H1 (cell line): ENCODE data around the gene A3GALT2. TPM values are rescaled to one million over a fixed set of nuclear protein-coding genes. Genes with fewer than 3 reads are reported as not detected.

Experiments
- CTCF ChIA-PET: fragments of 300-600 bp; sonication (Branson Sonifier 250); formaldehyde crosslinking; loops from one replicate; lab custom pipeline; 2021; ENCODE audit not compliant: partially characterized antibody; lab: Charles Lee
- POLR2A ChIA-PET: fragments of 300-600 bp; sonication (Branson Sonifier 250); formaldehyde crosslinking; loops from one replicate; lab custom pipeline; 2021; ENCODE audit warnings: inconsistent platforms; ENCODE audit not compliant: partially characterized antibody; lab: Charles Lee
- DNase-seq, 2 experiments: peaks; one replicate each; pipeline versions ENCODE4 v3.0.0 to v3.0.0-alpha.2; 2010 to 2022; ENCODE audit warnings: low spot score in 2 of 2, low read depth in 1 of 2, mixed read lengths in 1 of 2
- FAIRE-seq: peaks from 2 replicates; lab custom pipeline; 2011; peaks lifted over from hg19 to GRCh38; lab: Jason Lieb, UNC
- H2AFZ ChIP-seq: 2 replicates; pipeline ENCODE4 v1.8.1; 2012; ENCODE audit warnings: low read length, inconsistent platforms
- H2AK5ac ChIP-seq: 2 replicates; pipeline ENCODE4 v1.6.1; 2013; ENCODE audit warnings: low read depth, low read length
- H2BK120ac ChIP-seq: replicated peaks from 2 replicates; pipeline ENCODE3; 2013; ENCODE audit warnings: low read depth, low read length, inconsistent platforms
- H2BK12ac ChIP-seq: 2 replicates; pipeline ENCODE4 v1.6.1; 2013; ENCODE audit warnings: low read depth, low read length
- H2BK15ac ChIP-seq: 2 replicates; pipeline ENCODE4 v1.6.1; 2013; ENCODE audit warnings: low read length
- H2BK20ac ChIP-seq: 2 replicates; pipeline ENCODE4 v1.6.1; 2013; ENCODE audit warnings: low read length
- H2BK5ac ChIP-seq: 2 replicates; pipeline ENCODE4 v1.6.1; 2013; ENCODE audit warnings: low read depth, low read length
- H3K14ac ChIP-seq: 2 replicates; pipeline ENCODE4 v1.6.1; 2013; ENCODE audit warnings: inconsistent platforms; ENCODE audit not compliant: insufficient read length
- H3K18ac ChIP-seq: 2 replicates; pipeline ENCODE4 v1.6.1; 2013; ENCODE audit warnings: low read length; ENCODE audit errors: extremely low read depth
- H3K23ac ChIP-seq: 2 replicates; pipeline ENCODE4 v1.6.1; 2013; ENCODE audit warnings: inconsistent platforms; ENCODE audit not compliant: insufficient read length
- H3K23me2 ChIP-seq: 2 replicates; pipeline ENCODE4 v1.6.1; 2013; ENCODE audit warnings: low read depth, low read length
- H3K27ac ChIP-seq: 2 replicates; pipeline ENCODE4 v1.6.1; 2011; ENCODE audit warnings: low read depth, low read length, inconsistent platforms
- H3K27me3 ChIP-seq, 4 experiments: replicated peaks in 1 of 4; 1 replicate in 1 of 4; 2 replicates in 3 of 4; pipeline versions ENCODE4 v1.6.1 to v1.8.1; 2011 to 2013; ENCODE audit warnings: low read length in 3 of 4, mild to moderate bottlenecking in 3 of 4, inconsistent platforms in 2 of 4, mixed read lengths in 2 of 4, moderate library complexity in 1 of 4; ENCODE audit not compliant: control insufficient read depth in 3 of 4, insufficient read depth in 3 of 4; ENCODE audit errors: extremely low read depth in 1 of 4
- H3K36me3 ChIP-seq, 4 experiments: 2 replicates each; pipeline versions ENCODE4 v1.6.1 to v1.8.1; 2011 to 2013; ENCODE audit warnings: mild to moderate bottlenecking in 4 of 4, low read length in 3 of 4, moderate library complexity in 2 of 4, control low read depth in 1 of 4, inconsistent platforms in 1 of 4; ENCODE audit not compliant: insufficient read depth in 4 of 4, control insufficient read depth in 2 of 4
- H3K4ac ChIP-seq: replicated peaks from 2 replicates; pipeline ENCODE3; 2013; ENCODE audit warnings: low read length, low read depth, mixed read lengths, inconsistent platforms; ENCODE audit not compliant: insufficient read length
- H3K4me1 ChIP-seq, 4 experiments: replicated peaks in 1 of 4; 1 replicate in 1 of 4; 2 replicates in 3 of 4; pipeline versions ENCODE4 v1.6.1 to v1.8.1; 2011 to 2013; ENCODE audit warnings: low read length in 3 of 4, inconsistent platforms in 2 of 4, mixed read lengths in 1 of 4; ENCODE audit not compliant: insufficient read depth in 4 of 4, control insufficient read depth in 3 of 4
- H3K4me2 ChIP-seq, 2 experiments: 2 replicates each; pipeline versions ENCODE4 v1.6.1 to v1.8.1; 2011 to 2013; ENCODE audit warnings: low read depth in 2 of 2, low read length in 2 of 2, control low read depth in 1 of 2, inconsistent platforms in 1 of 2, mild to moderate bottlenecking in 1 of 2; ENCODE audit not compliant: insufficient read depth in 1 of 2
- H3K4me3 ChIP-seq, 4 experiments: fragments of 200-600, 300-600 bp in 1 of 4; sonication (generic), shearing (Covaris generic), sonication (Bioruptor Twin) in 1 of 4; 2 replicates each; pipeline versions ENCODE4 v1.5.1 to v1.8.1; 2011 to 2016; ENCODE audit warnings: low read length in 4 of 4, low read depth in 3 of 4, control low read depth in 2 of 4, inconsistent platforms in 2 of 4, mild to moderate bottlenecking in 2 of 4, mixed read lengths in 1 of 4, moderate library complexity in 1 of 4; ENCODE audit not compliant: insufficient read depth in 2 of 4; ENCODE audit errors: extremely low read depth in 1 of 4
- H3K56ac ChIP-seq: replicated peaks from 2 replicates; pipeline ENCODE3; 2013; ENCODE audit warnings: low read depth, mild to moderate bottlenecking, mixed read lengths, low read length, inconsistent platforms; ENCODE audit not compliant: insufficient read length
- H3K79me1 ChIP-seq: 2 replicates; pipeline ENCODE4 v1.6.1; 2013; ENCODE audit warnings: low read depth, low read length, control low read depth
- H3K79me2 ChIP-seq, 2 experiments: 2 replicates each; pipeline versions ENCODE4 v1.6.1 to v1.8.1; 2012 to 2013; ENCODE audit warnings: low read length in 2 of 2, mild to moderate bottlenecking in 2 of 2, inconsistent platforms in 1 of 2; ENCODE audit not compliant: insufficient read depth in 2 of 2, control insufficient read depth in 1 of 2
- H3K9ac ChIP-seq, 4 experiments: replicated peaks in 1 of 4; 1 replicate in 1 of 4; 2 replicates in 3 of 4; pipeline versions ENCODE4 v1.6.1 to v1.8.1; 2011 to 2013; ENCODE audit warnings: low read depth in 3 of 4, low read length in 3 of 4, control low read depth in 2 of 4, mild to moderate bottlenecking in 2 of 4, moderate library complexity in 2 of 4, inconsistent platforms in 1 of 4; ENCODE audit errors: extremely low read depth in 1 of 4
- H3K9me3 ChIP-seq, 2 experiments: 2 replicates each; pipeline versions ENCODE4 v1.6.1 to v1.8.1; 2012 to 2013; ENCODE audit warnings: mild to moderate bottlenecking in 2 of 2, moderate library complexity in 2 of 2, control low read depth in 1 of 2, inconsistent platforms in 1 of 2, low read depth in 1 of 2, low read length in 1 of 2, mixed read lengths in 1 of 2; ENCODE audit not compliant: insufficient read depth in 2 of 2
- H4K20me1 ChIP-seq, 2 experiments: replicated peaks in 1 of 2; 2 replicates each; pipeline versions ENCODE3 to v1.8.1; 2011 to 2013; ENCODE audit warnings: inconsistent platforms in 2 of 2, low read length in 2 of 2, mild to moderate bottlenecking in 1 of 2; ENCODE audit not compliant: insufficient read depth in 2 of 2, control insufficient read depth in 1 of 2
- H4K5ac ChIP-seq: 2 replicates; pipeline ENCODE4 v1.6.1; 2013; ENCODE audit warnings: low read length, low read depth, mixed read lengths, inconsistent platforms; ENCODE audit not compliant: insufficient read length
- H4K8ac ChIP-seq: 2 replicates; pipeline ENCODE4 v1.8.0; 2013; ENCODE audit warnings: mild to moderate bottlenecking, moderate library complexity, low read length, inconsistent platforms; ENCODE audit not compliant: insufficient read depth; ENCODE audit errors: extremely low read depth
- H4K91ac ChIP-seq: replicated peaks from 2 replicates; pipeline ENCODE3; 2013; ENCODE audit warnings: low read length, mixed read lengths, inconsistent platforms; ENCODE audit not compliant: insufficient read length
- BACH1 ChIP-seq: IDR thresholded peaks from 2 replicates; pipeline ENCODE4 v1.6.1; 2012; ENCODE audit warnings: low read length, improper control_type of control experiment
- CBX5 ChIP-seq: fragments of 300-800, 300-1000 bp; sonication (generic); IDR thresholded peaks from 2 replicates; pipeline ENCODE4 v1.7.1; 2016; ENCODE audit warnings: antibody characterized with exemption, low read length, low read depth
- EGR1 ChIP-seq: IDR thresholded peaks from 2 replicates; pipeline ENCODE4 v1.6.1; 2011; ENCODE audit warnings: low read depth, low read length, borderline replicate concordance
- MAFK ChIP-seq: IDR thresholded peaks from 2 replicates; pipeline ENCODE4 v1.6.1; 2012; ENCODE audit warnings: low read depth, mild to moderate bottlenecking, improper control_type of control experiment, low read length
- POLR2A ChIP-seq, 2 experiments: IDR thresholded peaks; 1 replicate in 1 of 2; 2 replicates in 1 of 2; pipeline ENCODE4 v1.6.1; 2011; ENCODE audit warnings: low read depth in 2 of 2, low read length in 2 of 2, mild to moderate bottlenecking in 2 of 2; ENCODE audit errors: control extremely low read depth in 1 of 2
- POLR2AphosphoS5 ChIP-seq: IDR thresholded peaks from 2 replicates; pipeline ENCODE4 v1.6.1; 2011; ENCODE audit warnings: low read depth, low read length
- RBBP5 ChIP-seq: IDR thresholded peaks from 2 replicates; pipeline ENCODE4 v1.7.1; 2012; ENCODE audit warnings: low read depth, mild to moderate bottlenecking, inconsistent platforms, low read length, moderate library complexity, borderline replicate concordance
- RXRA ChIP-seq: IDR thresholded peaks from 2 replicates; pipeline ENCODE4 v1.6.1; 2011; ENCODE audit warnings: low read depth, mild to moderate bottlenecking, low read length, moderate library complexity; ENCODE audit not compliant: insufficient read depth
- SIRT6 ChIP-seq: IDR thresholded peaks from one replicate; pipeline ENCODE4 v1.7.1; 2012; ENCODE audit warnings: low read length, inconsistent platforms
- SP2 ChIP-seq: IDR thresholded peaks from 2 replicates; pipeline ENCODE4 v1.6.1; 2012; ENCODE audit warnings: mild to moderate bottlenecking, low read length, inconsistent platforms
- SUZ12 ChIP-seq: fragments of 200-600 bp; sonication (generic); IDR thresholded peaks from 2 replicates; pipeline ENCODE4 v1.6.1; 2012; ENCODE audit warnings: mild to moderate bottlenecking, inconsistent platforms, low read length, moderate library complexity, mixed read lengths
- WGBS, 2 experiments: shearing (Covaris generic) in 1 of 2; methylation state at CpG; one replicate each; pipeline versions ENCODE4 v1.1.6 to v1.1.7; 2013 to 2015; ENCODE audit warnings: low lambda C conversion rate in 2 of 2, mixed read lengths in 2 of 2, inconsistent platforms in 1 of 2, low coverage in 1 of 2, missing lambda C conversion rate in 1 of 2; ENCODE audit not compliant: insufficient replicate concordance in 2 of 2, insufficient coverage in 1 of 2, insufficient read length in 1 of 2; ENCODE audit errors: extremely low coverage in 1 of 2, missing lambda C conversion rate in 1 of 2; 5-methylcytosine and 5-hydroxymethylcytosine counted together
- polyA plus RNA-seq, 7 experiments: library from polyadenylated mRNA; depleted of rRNA in 3 of 7; stranded (reverse) in 5 of 7; unstranded in 2 of 7; fragments of >200 nt in 5 of 7; fragments of 200-250 nt in 2 of 7; gene quantifications; 1 replicate in 5 of 7; 2 replicates in 1 of 7; 4 replicates in 1 of 7; pipeline versions ENCODE4 v1.2.1 to v1.2.3, GENCODE V29; 2011 to 2013; ENCODE audit warnings: missing spikeins in 2 of 7, mixed read lengths in 2 of 7
- total RNA-seq: library from RNA; stranded (reverse); fragmentation: NEBNext Ultra II Directional; extraction: Animal tissue kit (Norgen Biotek cat#: 25700); gene quantifications from 2 replicates; pipeline ENCODE4 v1.2.1, GENCODE V29; 2021
- TF ChIP-seq, protein P1 (sequence below): IDR thresholded peaks from 2 replicates; pipeline ENCODE4 v1.6.1; 2012; ENCODE audit warnings: inconsistent platforms

A3GALT2 gene
- total and polyA plus RNA-seq, 2 of the 8 experiments (the other 6 are each of a cell fraction or from before 2014, with no cell fraction given), result not detected

- Histone ChIP-seq H2BK20ac (no peak overlapping the region), H4K8ac (no peak overlapping the region; the same call in 1 of the 2 replicates), H3K56ac (no peak overlapping the region), H3K18ac (no peak overlapping the region), H2BK5ac (no peak overlapping the region), H3K4ac (no peak overlapping the region), H3K4me1 (peaks cover 0 to 13% (median 3%) of the 10 kb centered on the region in 4 experiments; a peak in 5 of 7 replicates), H3K27me3 (no peaks in the 10 kb centered on the region), H2BK12ac (no peak overlapping the region), H3K4me3 (no peak overlapping the region), H4K5ac (no peak overlapping the region), H3K36me3 (peaks cover 0 to 9% (median 0%) of the 10 kb centered on the region in 4 experiments; a peak in 2 of 8 replicates), H4K20me1 (peaks cover 2 to 18% of the 10 kb centered on the region in 2 experiments), H3K79me1 (peaks cover 9% of the 10 kb centered on the region), H3K4me2 (no peak overlapping the region), H3K14ac (no peak overlapping the region), H2AK5ac (no peak overlapping the region), H3K23ac (no peak overlapping the region), H3K27ac (no peak overlapping the region), H3K9ac (no peak overlapping the region), H3K9me3 (no peaks in the 10 kb centered on the region), H3K79me2 (0 out of 4 replicates have a peak, but pooled peaks cover 0 to 5% of the 10 kb centered on the region in 2 experiments), H2BK15ac (no peak overlapping the region), H2BK120ac (no peak overlapping the region), H3K23me2 (no peaks in the 10 kb centered on the region), H4K91ac (no peak overlapping the region), H2AFZ (no peak overlapping the region)
- FAIRE-seq (no peak), DNase-seq (no peak)
- 94% methylated on average over 39 of the region's 45 CpGs; no CpG with 5 or more reads in 1 of the 2 experiments for WGBS, 2 experiments
- POLR2A ChIA-PET, result no interaction called here
- CTCF ChIA-PET, result interaction anchor here (3.1 kb wide), 1 partner anchor 21 kb away, joined by 20 read pairs; no protein-coding TSS in a partner anchor
- TF ChIP-seq RXRA (no peak), CBX5 (no peak), BACH1 (no peak), RBBP5 (no peak), POLR2AphosphoS5 (no peak), EGR1 (no peak), POLR2A (IDR thresholded peaks at IDR 0.05; ENCODE audit: control extremely low read depth in 1 of 2, low read depth in 2 of 2, low read length in 2 of 2) (no peak), SUZ12 (no peak), SIRT6 (no peak), MAFK (no peak), SP2 (no peak)
- TF ChIP-seq, protein P1, sequence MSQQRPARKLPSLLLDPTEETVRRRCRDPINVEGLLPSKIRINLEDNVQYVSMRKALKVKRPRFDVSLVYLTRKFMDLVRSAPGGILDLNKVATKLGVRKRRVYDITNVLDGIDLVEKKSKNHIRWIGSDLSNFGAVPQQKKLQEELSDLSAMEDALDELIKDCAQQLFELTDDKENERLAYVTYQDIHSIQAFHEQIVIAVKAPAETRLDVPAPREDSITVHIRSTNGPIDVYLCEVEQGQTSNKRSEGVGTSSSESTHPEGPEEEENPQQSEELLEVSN, result no peak
Observed at GRCh38 chr1:33275706-33276572, 45.0 kb downstream of the A3GALT2 start.
